NCI-H1092 treated with DMSO at 0.1 percent for 48 hours (cell line): ENCODE data around the gene DKKL1.
A peak's percentile ranks its signal among the peaks of the same experiment; 100 is the strongest.

Source experiments
- DNase-seq: peaks from one replicate; lab custom pipeline; 2025; lab: John Stamatoyannopoulos, UW

The DKKL1 gene

DNA sequence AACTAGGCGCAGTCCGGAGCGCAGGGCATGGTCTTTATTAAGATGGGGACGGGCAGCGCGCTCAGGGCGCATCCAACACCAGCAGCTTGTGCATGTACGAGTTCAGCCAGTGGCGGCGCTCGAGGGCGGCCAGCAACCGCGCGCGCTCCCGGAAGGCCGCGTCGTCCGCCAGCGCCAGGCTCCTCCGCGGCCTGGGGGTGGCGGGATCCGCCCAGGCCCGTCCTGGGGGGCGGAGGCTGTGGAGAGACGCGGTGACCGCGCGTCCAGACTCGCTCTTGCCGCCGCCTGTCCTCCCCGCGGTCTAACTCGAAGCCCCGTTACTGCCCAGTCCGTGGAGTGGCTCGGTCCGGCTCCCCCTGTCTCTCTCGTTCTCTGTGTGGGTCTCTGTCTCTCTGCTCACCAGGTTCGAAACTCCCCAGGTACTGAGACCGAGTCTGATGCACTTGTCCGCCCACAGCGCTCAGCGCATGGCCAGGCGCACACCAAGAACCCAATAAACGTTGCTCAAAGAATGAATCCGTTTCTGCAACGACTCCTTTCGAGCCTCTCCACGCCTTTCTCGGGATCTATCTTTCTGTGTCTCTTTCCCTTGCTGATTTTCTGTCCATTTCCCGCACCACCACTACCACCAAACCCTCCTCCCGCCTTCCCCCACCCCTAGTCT is 58.9 kb downstream of the DKKL1 start:
- peak; percentile 8 for DNase-seq

DNA sequence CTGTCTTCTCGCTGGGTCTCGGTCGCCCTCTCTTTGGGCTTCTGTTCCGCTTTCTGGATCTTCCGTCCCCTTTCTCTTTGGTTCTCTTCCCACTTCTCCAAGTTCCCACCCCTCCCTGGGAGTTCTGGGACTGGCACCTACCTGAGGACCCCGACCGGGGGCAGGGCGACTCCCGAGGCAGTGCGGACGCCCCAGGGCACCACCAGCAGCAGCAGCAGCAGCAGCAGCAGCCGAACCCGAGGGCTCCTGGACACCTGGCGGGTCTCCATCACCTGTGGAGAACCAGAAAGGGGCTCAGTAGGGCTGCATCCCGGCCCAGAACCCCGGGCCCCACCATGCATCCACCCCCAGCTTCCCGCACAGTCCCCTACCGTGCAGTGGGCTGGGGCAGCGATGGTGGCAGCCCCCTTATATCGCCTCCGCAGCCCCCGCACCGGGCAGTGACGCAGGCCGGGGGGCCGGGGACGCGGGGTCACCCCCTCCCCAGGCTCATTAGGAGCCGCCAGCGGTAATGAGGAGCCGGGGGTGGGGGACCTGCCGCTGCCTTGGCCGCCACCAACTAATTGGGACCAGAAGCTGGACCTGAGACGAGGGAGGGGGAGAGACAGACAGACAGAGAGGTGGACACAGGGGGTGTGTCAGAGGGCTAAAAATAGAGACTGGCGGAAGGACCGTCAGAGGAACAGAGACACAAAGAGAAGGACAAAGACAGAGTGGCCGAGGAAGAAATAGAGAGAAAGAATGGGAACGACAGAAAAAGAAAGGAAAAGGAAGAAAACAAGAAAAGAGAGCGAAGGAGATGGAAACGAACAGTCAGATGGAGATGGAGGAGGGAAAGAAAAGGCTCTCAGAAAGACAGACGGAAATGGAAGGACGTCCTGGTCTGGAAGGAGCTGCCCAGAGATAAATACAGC is 59.7 kb downstream of the DKKL1 start, which contains the start of gene PTH2:
Gene PTH2, minus strand, starts transcription at position 371 of the 914 bp plus-strand sequence. Its CDS starts 102 bp downstream, at position 269.
- DNase-seq: no peak

DNA sequence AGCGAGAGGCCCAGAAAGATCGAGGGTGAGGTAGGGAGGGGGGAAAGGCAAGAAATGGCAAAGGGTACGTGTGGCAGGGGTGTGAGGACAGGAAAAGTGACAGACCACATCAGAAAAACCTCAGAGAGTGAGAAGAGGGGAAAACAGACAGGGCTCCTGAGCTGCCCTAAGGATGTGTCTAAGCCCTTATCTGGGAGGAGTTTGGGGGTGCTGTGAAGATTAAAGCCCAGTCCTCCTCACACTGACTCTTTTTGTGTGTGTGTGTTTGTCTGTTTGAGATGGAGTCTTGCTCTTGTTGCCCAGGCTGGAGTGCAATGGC is 60.3 kb downstream of the DKKL1 start:
- DNase-seq: no peak
